ENCODE measurements around the gene COQ3. TPM values are rescaled to one million over a fixed set of nuclear protein-coding genes. Genes with fewer than 3 reads are reported as not detected.
A peak's percentile ranks its signal among the peaks of the same experiment; 100 is the strongest.

The COQ3 gene
- polyA plus RNA-seq, 1 donor, result 7.2 TPM

DNA sequence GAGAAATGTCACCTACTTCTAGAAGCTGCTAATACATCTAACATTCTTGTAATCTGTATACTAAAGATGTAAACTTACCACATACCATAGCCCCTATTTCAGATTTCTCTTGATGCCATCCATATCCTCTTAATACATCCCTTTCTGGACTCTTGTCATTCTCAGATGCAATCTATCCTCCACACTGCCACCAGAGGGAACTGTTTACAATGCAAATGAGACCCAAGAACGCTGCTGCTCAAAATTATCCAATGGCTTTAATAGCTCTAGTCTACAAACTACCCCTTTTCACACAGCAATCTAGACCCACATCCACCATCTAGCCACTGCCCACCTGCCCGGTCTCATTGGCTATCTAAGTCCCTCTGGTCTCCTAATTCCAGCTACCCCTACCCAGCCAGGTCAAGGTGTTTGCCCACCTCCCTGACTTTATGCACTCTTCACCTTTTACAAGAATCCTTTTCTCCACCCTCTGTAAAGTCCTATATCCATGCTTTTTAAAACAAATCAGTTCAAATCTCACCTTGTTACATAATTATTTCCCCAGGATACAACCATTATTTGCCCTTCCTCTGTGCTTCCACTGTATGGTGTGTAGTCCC, 59.4 kb downstream of the COQ3 start:
- DNase-seq (ENCODE audit: low read depth), result no peak

DNA sequence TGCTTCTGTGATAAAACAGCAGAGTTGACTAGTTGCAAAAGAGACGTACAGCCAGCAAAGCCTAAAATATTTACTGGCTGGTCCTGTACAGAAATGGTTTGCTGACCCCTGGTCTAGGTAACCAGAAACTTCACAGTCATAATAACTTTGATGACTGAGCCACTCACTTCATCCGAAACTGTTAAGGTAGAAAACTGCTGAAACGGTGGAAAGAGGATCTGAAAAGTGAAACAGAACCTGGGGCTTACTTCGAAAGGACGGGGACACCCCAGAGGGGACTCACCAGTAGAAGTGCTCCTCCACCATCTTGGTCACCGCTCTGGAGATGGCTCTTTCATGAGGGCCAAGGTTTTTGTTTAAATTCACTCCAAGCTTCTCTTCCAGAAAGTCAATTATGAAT, 60.9 kb downstream of the COQ3 start:
- DNase-seq (ENCODE audit: low read depth), result no peak

DNA sequence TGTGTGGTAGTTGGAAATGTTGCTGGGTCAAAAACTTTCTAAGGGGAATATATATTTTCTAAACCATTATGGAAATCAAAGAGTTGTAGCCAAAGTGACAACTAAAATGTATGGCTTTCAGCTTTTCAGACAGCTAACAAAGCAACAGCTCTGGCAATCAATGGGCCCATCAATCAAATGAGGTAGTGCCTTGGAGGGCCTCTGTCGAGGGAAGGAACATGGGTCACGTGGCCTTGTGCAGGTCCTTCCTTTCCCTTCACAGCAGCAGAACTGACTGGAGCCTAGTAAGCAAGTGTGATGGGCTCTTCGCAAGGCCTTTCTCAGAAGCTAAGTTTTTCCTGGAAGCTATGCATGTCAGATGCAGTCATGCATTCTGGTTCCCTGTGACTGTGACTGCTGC, 62.5 kb downstream of the COQ3 start:
- no peak for DNase-seq (ENCODE audit: low read depth)

DNA sequence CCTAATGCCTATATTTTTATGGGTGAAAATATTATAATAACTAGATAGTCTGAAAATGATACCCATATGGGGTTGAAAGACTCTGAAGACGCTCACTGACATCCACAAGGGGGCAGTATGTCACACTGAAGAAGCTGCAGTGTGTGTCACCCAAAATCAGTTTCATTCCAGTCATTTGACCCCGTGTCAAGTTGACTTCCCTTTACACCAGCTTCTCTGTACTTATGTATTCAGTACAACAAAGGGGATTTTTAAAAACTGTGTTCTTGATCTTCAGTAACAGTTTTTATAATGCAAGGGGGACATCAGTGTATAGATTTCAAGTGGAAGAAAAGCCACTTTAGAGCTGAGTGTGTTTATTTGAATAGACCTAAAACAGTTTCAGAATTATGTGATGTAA, 63.8 kb downstream of the COQ3 start:
- peak; percentile 28 for DNase-seq (ENCODE audit: low read depth)

DNA sequence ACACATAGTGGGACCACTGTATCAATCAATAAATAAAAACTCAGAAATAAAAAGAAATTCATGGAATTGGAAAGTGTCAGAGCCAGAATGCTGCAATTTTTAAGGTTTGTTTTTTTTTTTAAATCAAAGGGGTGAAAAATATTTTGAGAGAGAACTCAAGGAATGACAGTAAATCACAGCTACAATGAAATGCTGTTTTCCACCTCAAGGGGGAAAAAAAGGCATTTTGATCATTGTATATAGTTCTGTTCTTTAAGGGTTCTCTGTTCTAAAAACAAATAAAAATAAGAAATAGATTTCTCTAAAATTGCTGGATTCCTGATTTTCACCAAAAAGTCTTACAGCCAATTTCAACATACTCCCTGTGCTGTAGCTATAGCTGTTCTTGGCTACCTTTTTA, 69.0 kb downstream of the COQ3 start:
- no peak for DNase-seq (ENCODE audit: low read depth)

Other genes with a start within 250 kb of the COQ3 start
- 1.3 TPM for gene FAXC, start 44.5 kb downstream of the COQ3 start, polyA plus RNA-seq (ENCODE audit: insufficient read length)
- 153 TPM for gene PNISR, start 31.1 kb upstream of the COQ3 start, polyA plus RNA-seq (ENCODE audit: insufficient read length)
- gene USP45, start 121.2 kb upstream of the COQ3 start, polyA plus RNA-seq (ENCODE audit: insufficient read length), result 6.8 TPM
- 44.0 TPM for gene CCNC, start 174.5 kb upstream of the COQ3 start, polyA plus RNA-seq (ENCODE audit: insufficient read length)
- gene PRDM13, start 212.6 kb upstream of the COQ3 start, polyA plus RNA-seq (ENCODE audit: insufficient read length), result not detected